ENCODE data around the gene CPT1B. TPM values are rescaled to one million over a fixed set of nuclear protein-coding genes. Genes with fewer than 3 reads are reported as not detected.
"Not testable (repeated sequence)": the region's sequence is repeated elsewhere in the genome, so short reads cannot be mapped to it uniquely, and the experiment has no call there.

Gene CPT1B
- polyA plus RNA-seq, 3 donors, result 12.7 to 19.9 (median 18.2) TPM

- DNase-seq (ENCODE audit: extremely low read depth in 1 of 11, low read depth in 9 of 11, low spot score in 4 of 11), result peak in 6 of 11 donors; percentile 43 to 67 (median 64)
Measured at GRCh38 chr22:50526108-50526833, 52.0 kb downstream of the CPT1B start.

- no peak for DNase-seq (ENCODE audit: extremely low read depth in 1 of 11, low read depth in 9 of 11, low spot score in 4 of 11)
Measured at GRCh38 chr22:50525858-50526107, 52.4 kb downstream of the CPT1B start.

GRCh38 chr22:50525104-50525857 is 52.9 kb downstream of the CPT1B start, which contains the start of gene SCO2:
Gene SCO2, minus strand, starts transcription at chr22:50525598. Its CDS starts 1,187 bp downstream, at chr22:50524411.
- DNase-seq (ENCODE audit: extremely low read depth in 1 of 11, low read depth in 9 of 11, low spot score in 4 of 11), result peak; percentile 94 to 99 (median 95)

GRCh38 chr22:50524676-50525103 is 53.5 kb downstream of the CPT1B start:
- DNase-seq (ENCODE audit: extremely low read depth in 1 of 11, low read depth in 9 of 11, low spot score in 4 of 11), result no peak

- no peak for DNase-seq (ENCODE audit: extremely low read depth in 1 of 11, low read depth in 9 of 11, low spot score in 4 of 11)
Measured at GRCh38 chr22:50523806-50524675, 54.2 kb downstream of the CPT1B start.

GRCh38 chr22:50523458-50523805 is 54.8 kb downstream of the CPT1B start:
- DNase-seq (ENCODE audit: extremely low read depth in 1 of 11, low read depth in 9 of 11, low spot score in 4 of 11), result no peak

- no peak for DNase-seq (ENCODE audit: extremely low read depth in 1 of 11, low read depth in 9 of 11, low spot score in 4 of 11)
Measured at GRCh38 chr22:50522806-50523438, 55.3 kb downstream of the CPT1B start.

GRCh38 chr22:50522208-50522805 is 55.9 kb downstream of the CPT1B start:
- DNase-seq (ENCODE audit: extremely low read depth in 1 of 11, low read depth in 9 of 11, low spot score in 4 of 11), result no peak

GRCh38 chr22:50521710-50522109 is 56.5 kb downstream of the CPT1B start:
- DNase-seq (ENCODE audit: extremely low read depth in 1 of 11, low read depth in 9 of 11, low spot score in 4 of 11), result no peak

GRCh38 chr22:50520826-50521453 is 57.3 kb downstream of the CPT1B start:
- no peak for DNase-seq (ENCODE audit: extremely low read depth in 1 of 11, low read depth in 9 of 11, low spot score in 4 of 11)

GRCh38 chr22:50520184-50520583 is 58.0 kb downstream of the CPT1B start:
- not testable (repeated sequence) for DNase-seq (ENCODE audit: extremely low read depth in 1 of 11, low read depth in 9 of 11, low spot score in 4 of 11)

- no peak for DNase-seq (ENCODE audit: extremely low read depth in 1 of 11, low read depth in 9 of 11, low spot score in 4 of 11)
Measured at GRCh38 chr22:50519151-50519550, 59.1 kb downstream of the CPT1B start.

Other genes with a start within 250 kb of the CPT1B start
- gene PPP6R2, start 235.1 kb downstream of the CPT1B start, polyA plus RNA-seq (ENCODE audit: insufficient read length in 3 of 3), result 10 to 100 TPM; 34.4 to 58.1 (median 44.6) TPM
- gene SBF1, start 103.4 kb downstream of the CPT1B start, polyA plus RNA-seq (ENCODE audit: insufficient read length in 3 of 3), result 10 to 100 TPM; 28.4 to 46.4 (median 45.6) TPM
- 1 to 10 TPM; 3.8 to 6.9 (median 4.6) TPM for gene ADM2, start 96.9 kb downstream of the CPT1B start, polyA plus RNA-seq (ENCODE audit: insufficient read length in 3 of 3)
- gene MIOX, start 91.6 kb downstream of the CPT1B start, polyA plus RNA-seq (ENCODE audit: insufficient read length in 3 of 3), result 10 to 100 TPM in 1 of 3 donors, 1 to 10 TPM in 2; 2.4 to 13.6 (median 3.0) TPM
- 10 to 100 TPM; 30.3 to 58.1 (median 56.0) TPM for gene LMF2, start 70.7 kb downstream of the CPT1B start, polyA plus RNA-seq (ENCODE audit: insufficient read length in 3 of 3)
- gene NCAPH2, start 70.2 kb downstream of the CPT1B start, polyA plus RNA-seq (ENCODE audit: insufficient read length in 3 of 3), result 10 to 100 TPM; 39.6 to 53.9 (median 50.3) TPM
- gene SCO2, start 52.8 kb downstream of the CPT1B start, polyA plus RNA-seq (ENCODE audit: insufficient read length in 3 of 3), result 1 to 10 TPM; 1.0 to 5.2 (median 1.9) TPM
- gene TYMP, start 48.4 kb downstream of the CPT1B start, polyA plus RNA-seq (ENCODE audit: insufficient read length in 3 of 3), result 1 to 10 TPM; 1.4 to 3.0 (median 1.9) TPM
- gene KLHDC7B, start 32.5 kb downstream of the CPT1B start, polyA plus RNA-seq (ENCODE audit: insufficient read length in 3 of 3), result under 1 TPM; 0.10 to 0.50 (median 0.15) TPM
- gene SYCE3, start 15.5 kb downstream of the CPT1B start, polyA plus RNA-seq (ENCODE audit: insufficient read length in 3 of 3), result under 1 TPM in 2 of 3 donors, not detected in 1; 0.23 to 0.47 TPM
- gene CHKB, start 4.4 kb upstream of the CPT1B start, polyA plus RNA-seq (ENCODE audit: insufficient read length in 3 of 3), result 100 to 1,000 TPM in 1 of 3 donors, 10 to 100 TPM in 2; 82.4 to 118 (median 86.6) TPM
- gene MAPK8IP2, start 22.4 kb upstream of the CPT1B start, polyA plus RNA-seq (ENCODE audit: insufficient read length in 3 of 3), result 1 to 10 TPM in 1 of 3 donors, under 1 TPM in 2; 0.78 to 1.0 (median 0.98) TPM
- gene ARSA, start 49.7 kb upstream of the CPT1B start, polyA plus RNA-seq (ENCODE audit: insufficient read length in 3 of 3), result 10 to 100 TPM; 12.2 to 20.8 (median 13.5) TPM
- gene SHANK3, start 94.4 kb upstream of the CPT1B start, polyA plus RNA-seq (ENCODE audit: insufficient read length in 3 of 3), result 10 to 100 TPM; 13.7 to 24.6 (median 21.2) TPM
- under 1 TPM; 0.27 to 0.53 (median 0.51) TPM for gene ACR, start 159.8 kb upstream of the CPT1B start, polyA plus RNA-seq (ENCODE audit: insufficient read length in 3 of 3)
- gene RABL2B, start 205.2 kb upstream of the CPT1B start, polyA plus RNA-seq (ENCODE audit: insufficient read length in 3 of 3), result 10 to 100 TPM; 57.5 to 83.8 (median 59.5) TPM

All from renal cortex interstitium (tissue), 11 donors.